Endodermal cell (in vitro differentiated cells): Measurements from ENCODE around the gene CETP. TPM values are rescaled to one million over a fixed set of nuclear protein-coding genes. Genes with fewer than 3 reads are reported as not detected.
A peak's percentile ranks its signal among the peaks of the same experiment; 100 is the strongest.

Experiments
- DNase-seq: peaks from one replicate; pipeline ENCODE4 v3.0.0-alpha.2; 2017
- H3K27ac ChIP-seq: 2 replicates; pipeline ENCODE4 v1.5.1; 2013; ENCODE audit warnings: mild to moderate bottlenecking, low read depth, low read length, moderate library complexity
- H3K27me3 ChIP-seq: 2 replicates; pipeline ENCODE4 v1.6.1; 2013; ENCODE audit warnings: mild to moderate bottlenecking, low read length, moderate library complexity; ENCODE audit not compliant: insufficient read depth, control insufficient read depth, poor library complexity, severe bottlenecking
- H3K36me3 ChIP-seq: 2 replicates; pipeline ENCODE4 v1.7.0; 2013; ENCODE audit warnings: mild to moderate bottlenecking, low read length, moderate library complexity; ENCODE audit not compliant: control insufficient read depth, insufficient read depth
- H3K4me1 ChIP-seq: one replicate; pipeline ENCODE4 v1.7.0; 2013; ENCODE audit warnings: low read length; ENCODE audit not compliant: control insufficient read depth, insufficient read depth
- H3K4me3 ChIP-seq: 2 replicates; pipeline ENCODE4 v1.5.1; 2013; ENCODE audit warnings: mild to moderate bottlenecking, low read length, moderate library complexity
- H3K9ac ChIP-seq: 2 replicates; pipeline ENCODE4 v1.6.1; 2013; ENCODE audit warnings: mild to moderate bottlenecking, low read length, moderate library complexity; ENCODE audit not compliant: poor library complexity, severe bottlenecking; ENCODE audit errors: extremely low read depth
- H3K9me3 ChIP-seq: 2 replicates; pipeline ENCODE4 v1.6.1; 2013; ENCODE audit warnings: mild to moderate bottlenecking, low read length, moderate library complexity; ENCODE audit not compliant: control insufficient read depth
- H3K27ac Mint-ChIP-seq: 2 replicates; pipeline ENCODE4 v1.8.0; 2020; ENCODE audit warnings: mixed read lengths
- H3K27me3 Mint-ChIP-seq: 2 replicates; pipeline ENCODE4 v1.8.0; 2021; ENCODE audit warnings: mild to moderate bottlenecking, mixed read lengths; ENCODE audit not compliant: insufficient read depth
- H3K36me3 Mint-ChIP-seq: 2 replicates; pipeline ENCODE4 v1.8.0; 2020; ENCODE audit warnings: low read depth, mixed read lengths
- H3K4me1 Mint-ChIP-seq: 2 replicates; pipeline ENCODE4 v1.8.0; 2020; ENCODE audit warnings: mixed read lengths
- H3K4me3 Mint-ChIP-seq: 2 replicates; pipeline ENCODE4 v1.8.0; 2020; ENCODE audit warnings: mild to moderate bottlenecking, moderate library complexity, mixed read lengths
- H3K9me3 Mint-ChIP-seq: 2 replicates; pipeline ENCODE4 v1.8.0; 2020; ENCODE audit warnings: mild to moderate bottlenecking, mixed read lengths
- CTCF ChIP-seq: fragments of 200-600 bp; sonication (generic); conservative IDR thresholded peaks from 2 replicates; pipeline ENCODE4 v1.5.0; 2021; ENCODE audit warnings: antibody characterized with exemption, mild to moderate bottlenecking
- WGBS, 2 experiments: methylation state at CpG; one replicate each; pipeline versions ENCODE4 v1.1.5 to v1.1.7; 2013; ENCODE audit warnings: missing lambda C conversion rate in 2 of 2, mixed read lengths in 1 of 2; ENCODE audit not compliant: insufficient coverage in 1 of 2, insufficient read length in 1 of 2; 5-methylcytosine and 5-hydroxymethylcytosine counted together
- total RNA-seq, 2 donors: library from RNA; stranded (reverse); fragmentation: NEBNext Ultra II Directional in 1 of 2; extraction: Animal tissue kit (Norgen Biotek cat#: 25700) in 1 of 2; gene quantifications; 2 replicates in 1 of 2; 3 replicates in 1 of 2; pipeline ENCODE4 v1.2.1, GENCODE V29; 2021

The CETP gene
- total RNA-seq, 2 donors from 2014 or later: not detected

- H3K27ac Mint-ChIP-seq: no peak overlapping the region
- no peaks in the 10 kb centered on the region for H3K36me3 Mint-ChIP-seq
- H3K36me3 ChIP-seq: no peaks in the 10 kb centered on the region
- no peak for DNase-seq
- no peak for TF ChIP-seq CTCF
- peaks cover 42% of the 10 kb centered on the region for H3K27me3 ChIP-seq
- H3K4me3 ChIP-seq: no peak overlapping the region
- H3K27me3 Mint-ChIP-seq: peaks cover 56% of the 10 kb centered on the region
- no peaks in the 10 kb centered on the region for H3K9me3 ChIP-seq
- no peaks in the 10 kb centered on the region for H3K4me1 ChIP-seq
- H3K9ac ChIP-seq: no peak overlapping the region
- H3K9me3 Mint-ChIP-seq: no peaks in the 10 kb centered on the region
- WGBS, 2 experiments: 82 to 100% methylated on average over 1 to 6 of the region's 6 CpGs
- H3K4me1 Mint-ChIP-seq: peaks cover 4% of the 10 kb centered on the region
- peak overlapping the region; percentile 73 for H3K4me3 Mint-ChIP-seq
- no peak overlapping the region for H3K27ac ChIP-seq
These were observed 26.6 kb downstream of the CETP start for GRCh38 chr16:56988161-56988947.

GRCh38 chr16:56988948-56989945 lies 27.5 kb downstream of the CETP start, which contains the start of gene NLRC5:
Gene NLRC5, plus strand, starts transcription at chr16:56989557. Its CDS starts 31,156 bp downstream, at chr16:57020713.
- 8 to 12% methylated on average over 28 to 64 of the region's 64 CpGs for WGBS, 2 experiments

More at GRCh38 chr16:56988948-56989945, 27.5 kb downstream of the CETP start, which contains the start of gene NLRC5:
- Histone ChIP-seq H3K36me3 (no peaks in the 10 kb centered on the region), H3K27me3 (peaks cover 44% of the 10 kb centered on the region), H3K9ac (no peak within 1 kb of the TSS), H3K9me3 (no peaks in the 10 kb centered on the region), H3K4me3 (peak within 1 kb of the TSS; percentile 75), H3K27ac (no peak within 1 kb of the TSS), H3K4me1 (no peaks in the 10 kb centered on the region)
- no peak within 1 kb of the TSS for H3K27ac Mint-ChIP-seq
- peak within 1 kb of the TSS; percentile 73 for H3K4me3 Mint-ChIP-seq
- H3K4me1 Mint-ChIP-seq: no peaks in the 10 kb centered on the region
- no peaks in the 10 kb centered on the region for H3K9me3 Mint-ChIP-seq
- peak; percentile 86 for DNase-seq
- H3K36me3 Mint-ChIP-seq: no peaks in the 10 kb centered on the region
- TF ChIP-seq CTCF: no peak
- peaks cover 58% of the 10 kb centered on the region for H3K27me3 Mint-ChIP-seq
